Spleen (tissue), 7 donors: ENCODE measurements around the gene OR4S1.
"Not testable (repeated sequence)": the region's sequence is repeated elsewhere in the genome, so short reads cannot be mapped to it uniquely, and the experiment has no call there.

ENCODE experiments used
- CTCF ChIP-seq, 11 experiments: fragments of 200-600 bp in 7 of 11; fragments of 450-650 bp in 4 of 11; sonication (generic) in 4 of 11; IDR thresholded peaks in 8 of 11; conservative IDR thresholded peaks in 3 of 11; 1 replicate in 7 of 11; 2 replicates in 4 of 11; pipeline versions ENCODE4 v1.4.0 to v1.8.0; 2016 to 2021; ENCODE audit warnings: antibody characterized with exemption in 11 of 11, inconsistent platforms in 4 of 11, mild to moderate bottlenecking in 1 of 11
- POLR2A ChIP-seq, 3 donors: fragments of 450-650 bp; IDR thresholded peaks; one replicate each; pipeline ENCODE4 v1.5.1; 2017; ENCODE audit warnings: antibody characterized with exemption in 3 of 3, mild to moderate bottlenecking in 1 of 3
- POLR2AphosphoS5 ChIP-seq, 3 donors: sonication (generic); formaldehyde crosslinking; IDR thresholded peaks; one replicate each; pipeline ENCODE4 v1.5.1; 2017; ENCODE audit warnings: antibody characterized with exemption in 3 of 3
- donor health status: DM: no; HTN: no; CAD: no; lungs with moderate emphysema.
- donor health status: DM: no; HTN: no; CAD: no.
- donor health status: DM: no; HTN: no; CAD: no.

GRCh38 chr11:48319813-48320212, 13.8 kb downstream of the OR4S1 start:
- not testable (repeated sequence) for TF ChIP-seq CTCF (IDR thresholded peaks at IDR 0.05 in 8 of 11, conservative IDR thresholded peaks at IDR 0.05 in 3 of 11); POLR2AphosphoS5 (IDR thresholded peaks at IDR 0.05); POLR2A (IDR thresholded peaks at IDR 0.05)
